ENCODE data around the gene NCAPH2.

DNA sequence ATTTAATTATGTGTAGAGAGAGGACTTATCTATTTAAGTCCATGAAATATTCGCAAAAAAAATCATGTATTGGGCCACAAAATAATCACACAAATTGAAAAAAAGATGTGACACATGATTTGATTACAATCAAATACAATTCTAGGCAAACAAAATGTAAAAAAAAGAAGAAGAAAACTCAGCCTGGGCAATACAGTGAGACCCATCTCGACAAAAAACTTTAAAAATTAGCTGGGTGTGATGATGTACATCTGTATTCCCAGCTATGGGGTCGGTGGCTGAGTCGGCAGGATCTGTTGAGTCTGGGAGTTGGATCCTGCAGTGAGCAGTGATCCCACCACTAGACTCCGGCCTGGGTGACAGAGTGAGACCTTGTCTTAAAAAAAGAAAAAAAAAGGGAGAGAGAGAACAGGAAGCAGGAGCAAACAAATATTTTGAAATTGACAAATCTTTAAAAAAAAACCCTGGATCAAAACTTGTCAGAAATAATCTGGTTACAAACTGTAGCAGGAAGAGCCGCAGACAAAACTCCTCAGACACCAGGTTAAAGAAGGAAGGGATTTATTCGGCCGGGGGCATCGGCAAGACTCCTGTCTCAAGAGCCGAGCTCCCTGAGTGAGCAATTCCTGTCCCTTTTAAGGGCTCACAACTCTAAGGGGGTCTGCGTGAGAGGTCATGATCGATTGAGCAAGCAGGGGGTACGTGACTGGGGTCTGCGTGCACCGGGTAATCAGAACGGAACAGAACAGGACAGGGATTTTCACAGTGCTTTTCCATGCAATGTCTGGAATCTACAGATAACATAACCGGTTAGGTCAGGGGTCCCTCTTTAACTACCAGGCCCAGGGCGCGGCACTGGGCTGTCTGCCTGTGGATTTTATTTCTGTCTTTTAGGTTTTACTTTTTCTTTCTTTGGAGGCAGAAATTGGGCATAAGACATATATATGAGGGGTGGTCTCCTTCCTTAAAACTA, 25.1 kb downstream of the NCAPH2 start:
- TF ChIP-seq, protein P1, sequence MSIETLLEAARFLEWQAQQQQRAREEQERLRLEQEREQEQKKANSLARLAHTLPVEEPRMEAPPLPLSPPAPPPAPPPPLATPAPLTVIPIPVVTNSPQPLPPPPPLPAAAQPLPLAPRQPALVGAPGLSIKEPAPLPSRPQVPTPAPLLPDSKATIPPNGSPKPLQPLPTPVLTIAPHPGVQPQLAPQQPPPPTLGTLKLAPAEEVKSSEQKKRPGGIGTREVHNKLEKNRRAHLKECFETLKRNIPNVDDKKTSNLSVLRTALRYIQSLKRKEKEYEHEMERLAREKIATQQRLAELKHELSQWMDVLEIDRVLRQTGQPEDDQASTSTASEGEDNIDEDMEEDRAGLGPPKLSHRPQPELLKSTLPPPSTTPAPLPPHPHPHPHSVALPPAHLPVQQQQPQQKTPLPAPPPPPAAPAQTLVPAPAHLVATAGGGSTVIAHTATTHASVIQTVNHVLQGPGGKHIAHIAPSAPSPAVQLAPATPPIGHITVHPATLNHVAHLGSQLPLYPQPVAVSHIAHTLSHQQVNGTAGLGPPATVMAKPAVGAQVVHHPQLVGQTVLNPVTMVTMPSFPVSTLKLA (IDR thresholded peaks at IDR 0.05) = no peak
- TF ChIP-seq TCF7L2 (IDR thresholded peaks at IDR 0.05; ENCODE audit: low read depth, low read length) = no peak
- TF ChIP-seq, protein P2, sequence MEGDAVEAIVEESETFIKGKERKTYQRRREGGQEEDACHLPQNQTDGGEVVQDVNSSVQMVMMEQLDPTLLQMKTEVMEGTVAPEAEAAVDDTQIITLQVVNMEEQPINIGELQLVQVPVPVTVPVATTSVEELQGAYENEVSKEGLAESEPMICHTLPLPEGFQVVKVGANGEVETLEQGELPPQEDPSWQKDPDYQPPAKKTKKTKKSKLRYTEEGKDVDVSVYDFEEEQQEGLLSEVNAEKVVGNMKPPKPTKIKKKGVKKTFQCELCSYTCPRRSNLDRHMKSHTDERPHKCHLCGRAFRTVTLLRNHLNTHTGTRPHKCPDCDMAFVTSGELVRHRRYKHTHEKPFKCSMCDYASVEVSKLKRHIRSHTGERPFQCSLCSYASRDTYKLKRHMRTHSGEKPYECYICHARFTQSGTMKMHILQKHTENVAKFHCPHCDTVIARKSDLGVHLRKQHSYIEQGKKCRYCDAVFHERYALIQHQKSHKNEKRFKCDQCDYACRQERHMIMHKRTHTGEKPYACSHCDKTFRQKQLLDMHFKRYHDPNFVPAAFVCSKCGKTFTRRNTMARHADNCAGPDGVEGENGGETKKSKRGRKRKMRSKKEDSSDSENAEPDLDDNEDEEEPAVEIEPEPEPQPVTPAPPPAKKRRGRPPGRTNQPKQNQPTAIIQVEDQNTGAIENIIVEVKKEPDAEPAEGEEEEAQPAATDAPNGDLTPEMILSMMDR (CRISPR knock-in tag; IDR thresholded peaks at IDR 0.05) = no peak
- no peak for TF ChIP-seq NFIC (IDR thresholded peaks at IDR 0.05; ENCODE audit: low read length)
- no peak for TF ChIP-seq NFKB2 (CRISPR knock-in tag; IDR thresholded peaks at IDR 0.05; ENCODE audit: borderline replicate concordance)
- TF ChIP-seq, protein P3, sequence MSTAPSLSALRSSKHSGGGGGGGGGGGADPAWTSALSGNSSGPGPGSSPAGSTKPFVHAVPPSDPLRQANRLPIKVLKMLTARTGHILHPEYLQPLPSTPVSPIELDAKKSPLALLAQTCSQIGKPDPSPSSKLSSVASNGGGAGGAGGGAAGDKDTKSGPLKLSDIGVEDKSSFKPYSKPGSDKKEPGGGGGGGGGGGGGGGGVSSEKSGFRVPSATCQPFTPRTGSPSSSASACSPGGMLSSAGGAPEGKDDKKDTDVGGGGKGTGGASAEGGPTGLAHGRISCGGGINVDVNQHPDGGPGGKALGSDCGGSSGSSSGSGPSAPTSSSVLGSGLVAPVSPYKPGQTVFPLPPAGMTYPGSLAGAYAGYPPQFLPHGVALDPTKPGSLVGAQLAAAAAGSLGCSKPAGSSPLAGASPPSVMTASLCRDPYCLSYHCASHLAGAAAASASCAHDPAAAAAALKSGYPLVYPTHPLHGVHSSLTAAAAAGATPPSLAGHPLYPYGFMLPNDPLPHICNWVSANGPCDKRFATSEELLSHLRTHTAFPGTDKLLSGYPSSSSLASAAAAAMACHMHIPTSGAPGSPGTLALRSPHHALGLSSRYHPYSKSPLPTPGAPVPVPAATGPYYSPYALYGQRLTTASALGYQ (CRISPR knock-in tag; IDR thresholded peaks at IDR 0.05) = no peak
- TF ChIP-seq PITX1 (CRISPR knock-in tag; IDR thresholded peaks at IDR 0.05) = no peak
- no peak for TF ChIP-seq ARNTL (CRISPR knock-in tag; IDR thresholded peaks at IDR 0.05)
- no peak for TF ChIP-seq ZNF839 (CRISPR knock-in tag; IDR thresholded peaks at IDR 0.05; ENCODE audit: borderline replicate concordance)

Data from HepG2 (cell line).